GM21717 (cell line): ENCODE measurements around the gene TNXB.
"Not testable (repeated sequence)": the region's sequence is repeated elsewhere in the genome, so short reads cannot be mapped to it uniquely, and the experiment has no call there.

Experiments
- ATAC-seq: cut with Tn5 transposase; IDR thresholded peaks from one replicate; pipeline ENCODE4 v1.9.1; 2021; ENCODE audit warnings: mild to moderate bottlenecking, moderate library complexity; ENCODE audit not compliant: unreplicated experiment

Gene TNXB

DNA sequence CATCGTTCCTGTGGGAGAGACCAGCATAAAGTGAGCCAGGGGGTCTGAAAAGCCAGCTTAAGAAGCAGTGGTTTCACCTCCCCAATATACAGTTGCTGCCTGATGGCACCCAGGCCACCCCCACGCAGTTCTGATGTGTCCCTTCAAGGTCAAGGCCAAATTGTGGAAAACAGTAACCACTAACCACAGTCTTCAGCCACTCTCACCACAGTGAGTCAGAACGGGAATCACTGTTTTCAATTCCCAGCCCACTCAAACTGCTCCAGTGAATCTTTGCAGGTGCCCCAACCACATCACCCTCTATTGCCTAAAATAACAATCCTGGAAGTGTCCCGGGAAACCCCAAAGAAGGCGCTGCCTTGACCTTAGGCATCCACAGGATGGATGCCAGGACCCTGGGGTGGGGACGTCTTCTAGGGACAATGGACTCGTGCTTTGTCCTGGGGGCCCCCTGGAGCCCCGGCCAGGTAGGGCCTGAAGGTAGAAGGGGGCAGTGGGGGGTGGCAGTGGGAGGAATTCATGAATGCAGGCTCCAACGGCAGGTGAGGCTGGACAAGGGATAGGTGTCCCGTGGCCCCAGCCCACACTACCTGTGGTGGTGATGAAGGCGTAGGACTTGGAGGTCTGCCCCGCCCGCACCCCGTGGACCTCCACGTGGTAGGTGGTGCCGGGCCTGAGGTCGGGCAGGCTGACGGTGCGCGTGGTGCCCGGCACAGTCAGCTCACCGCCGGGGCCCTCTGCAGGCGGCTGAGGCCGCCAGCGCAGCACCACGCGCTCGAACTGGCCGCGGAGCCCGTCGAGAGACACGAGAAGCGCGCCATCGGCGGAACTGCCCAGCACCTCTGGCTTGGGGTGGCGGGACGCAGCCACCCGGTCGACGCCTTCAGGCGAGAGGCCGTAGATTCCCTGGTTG is 22.2 kb downstream of the TNXB start:
- ATAC-seq = no peak

DNA sequence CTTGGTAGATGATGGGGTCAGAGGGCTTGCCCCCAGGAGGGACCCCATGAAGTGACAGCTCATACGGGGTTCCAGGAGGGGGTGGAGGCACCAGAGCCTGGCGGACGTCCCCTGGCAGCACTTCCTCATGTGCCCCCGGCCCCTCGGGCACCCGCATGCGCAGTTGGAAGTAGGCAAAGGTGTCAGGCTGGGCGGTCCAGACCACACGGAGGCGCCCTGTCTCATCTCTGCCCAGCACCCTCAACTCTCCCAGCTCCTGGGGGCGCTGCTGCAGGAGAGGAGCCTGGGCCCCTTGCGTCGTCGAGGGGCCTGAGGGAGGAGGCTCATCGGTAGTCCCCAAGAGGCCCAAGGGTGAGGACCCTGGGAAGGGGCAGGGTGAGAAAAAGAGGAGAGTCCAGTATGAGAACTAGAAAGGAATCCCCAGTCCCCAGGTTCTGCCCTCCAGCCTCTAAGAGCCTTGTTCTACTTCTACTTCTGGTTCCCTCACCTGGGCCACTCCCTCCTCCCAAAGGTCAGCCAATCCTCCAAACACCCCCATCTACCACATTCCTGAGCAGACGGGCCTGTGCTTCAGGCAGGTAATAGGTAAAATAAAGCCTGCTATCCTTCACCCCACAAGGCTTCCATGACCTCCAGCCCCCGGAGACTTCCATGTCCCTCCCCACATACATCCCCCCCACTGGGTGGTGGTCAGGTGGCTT is 23.2 kb downstream of the TNXB start:
- ATAC-seq = no peak

DNA sequence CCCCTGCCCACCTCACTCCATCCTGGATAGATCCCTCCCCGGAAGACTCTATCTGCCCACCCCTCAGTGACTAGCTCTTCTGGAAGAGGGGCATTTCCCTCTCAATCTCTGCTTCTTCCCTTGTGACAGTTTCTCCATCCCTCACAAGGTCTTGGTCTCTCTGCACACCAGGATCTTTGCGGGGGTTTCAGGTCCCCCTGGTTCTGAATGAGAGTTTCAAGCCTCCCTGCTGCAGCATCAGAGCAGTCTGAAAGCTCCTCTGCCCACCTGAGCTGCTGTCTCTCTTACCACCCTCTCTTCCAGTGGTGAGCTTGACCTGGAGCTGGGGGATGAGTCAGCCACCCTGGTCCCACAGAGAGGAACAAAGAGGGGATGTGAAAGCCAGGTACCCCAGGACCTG is 24.4 kb downstream of the TNXB start:
- no peak for ATAC-seq

DNA sequence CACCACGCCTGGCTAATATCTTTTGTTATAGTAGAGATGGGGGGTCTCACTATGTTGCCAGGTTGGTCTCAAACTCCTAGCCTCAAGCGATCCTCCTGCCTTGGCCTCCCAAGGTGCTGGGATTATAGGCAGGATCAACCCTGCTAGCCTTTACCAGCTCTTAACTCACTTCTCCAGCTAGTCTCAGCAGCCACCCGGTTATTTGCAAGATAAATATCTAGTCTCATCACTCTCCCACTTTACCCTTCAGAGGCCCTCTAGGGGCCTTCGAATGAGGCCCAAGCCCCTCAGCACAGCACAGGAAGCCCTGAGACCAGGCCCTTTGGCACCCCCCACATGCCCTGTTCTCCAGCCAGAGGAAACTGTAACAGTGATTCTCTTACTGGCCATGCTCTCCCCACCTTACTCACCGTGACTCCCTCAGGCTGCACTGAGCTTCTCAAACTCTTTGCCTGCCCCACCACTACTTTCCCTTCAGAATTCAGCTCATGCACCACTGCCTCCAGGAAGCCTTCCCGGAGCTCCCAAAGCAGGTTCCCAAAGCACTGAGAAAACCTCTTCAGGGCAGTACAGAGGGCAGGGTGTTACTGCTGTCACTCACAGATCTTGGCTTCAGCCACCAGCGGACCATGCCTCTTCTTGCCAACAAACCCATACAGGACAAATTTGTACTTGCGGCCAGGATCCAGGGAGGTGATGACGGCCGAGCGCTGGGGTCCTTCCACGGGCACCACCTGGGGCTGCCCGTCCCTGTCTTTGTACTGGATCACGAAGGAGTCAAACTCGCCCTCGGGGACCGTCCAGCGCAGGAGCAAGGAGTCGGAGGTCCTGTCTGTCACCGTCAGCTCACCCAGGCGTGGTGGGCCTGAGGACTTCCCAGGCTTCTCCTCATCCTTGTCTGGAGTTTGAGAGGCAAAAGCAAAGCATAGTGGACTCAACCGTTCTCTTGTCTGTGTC is 25.0 kb downstream of the TNXB start:
- no peak for ATAC-seq

DNA sequence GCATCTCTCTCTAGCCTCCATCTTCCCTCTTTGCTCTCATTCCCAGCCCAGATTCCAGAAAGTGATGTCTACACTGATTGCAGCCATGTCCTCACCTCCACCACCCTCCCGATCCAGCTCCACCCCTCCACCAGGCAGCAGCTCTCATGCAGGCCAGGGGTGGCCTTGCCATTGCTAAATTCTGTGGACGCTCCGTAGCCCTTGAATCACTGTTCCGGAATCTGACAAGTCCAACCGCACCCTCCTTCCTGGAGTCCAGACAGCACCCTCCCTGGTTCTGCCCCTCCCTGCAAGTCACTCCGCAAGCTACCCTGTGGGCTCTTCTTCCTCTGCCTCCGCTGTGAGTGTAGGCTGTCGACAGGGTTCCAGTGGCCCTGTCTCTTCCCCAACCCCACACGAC is 26.2 kb downstream of the TNXB start:
- ATAC-seq = no peak

DNA sequence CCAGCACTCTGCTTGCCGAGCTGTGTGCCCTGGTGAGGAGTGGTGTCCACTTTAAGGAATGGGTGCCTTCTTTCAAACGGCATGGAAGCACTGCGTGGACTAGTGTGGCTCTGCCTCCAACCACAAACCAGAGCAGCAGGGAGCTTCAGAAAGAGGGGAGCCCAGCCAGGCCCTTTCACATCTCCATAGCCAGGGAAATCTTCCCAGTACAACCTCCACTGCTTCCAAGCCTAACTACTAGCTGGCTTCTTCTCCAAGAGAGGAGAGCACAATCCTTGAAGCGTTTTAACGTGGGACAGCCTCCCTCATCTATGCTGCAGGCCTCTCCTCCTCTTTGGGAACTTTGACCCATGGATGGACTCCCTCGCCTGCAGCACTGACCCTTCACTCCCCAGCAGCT is 26.7 kb downstream of the TNXB start:
- ATAC-seq = no peak

DNA sequence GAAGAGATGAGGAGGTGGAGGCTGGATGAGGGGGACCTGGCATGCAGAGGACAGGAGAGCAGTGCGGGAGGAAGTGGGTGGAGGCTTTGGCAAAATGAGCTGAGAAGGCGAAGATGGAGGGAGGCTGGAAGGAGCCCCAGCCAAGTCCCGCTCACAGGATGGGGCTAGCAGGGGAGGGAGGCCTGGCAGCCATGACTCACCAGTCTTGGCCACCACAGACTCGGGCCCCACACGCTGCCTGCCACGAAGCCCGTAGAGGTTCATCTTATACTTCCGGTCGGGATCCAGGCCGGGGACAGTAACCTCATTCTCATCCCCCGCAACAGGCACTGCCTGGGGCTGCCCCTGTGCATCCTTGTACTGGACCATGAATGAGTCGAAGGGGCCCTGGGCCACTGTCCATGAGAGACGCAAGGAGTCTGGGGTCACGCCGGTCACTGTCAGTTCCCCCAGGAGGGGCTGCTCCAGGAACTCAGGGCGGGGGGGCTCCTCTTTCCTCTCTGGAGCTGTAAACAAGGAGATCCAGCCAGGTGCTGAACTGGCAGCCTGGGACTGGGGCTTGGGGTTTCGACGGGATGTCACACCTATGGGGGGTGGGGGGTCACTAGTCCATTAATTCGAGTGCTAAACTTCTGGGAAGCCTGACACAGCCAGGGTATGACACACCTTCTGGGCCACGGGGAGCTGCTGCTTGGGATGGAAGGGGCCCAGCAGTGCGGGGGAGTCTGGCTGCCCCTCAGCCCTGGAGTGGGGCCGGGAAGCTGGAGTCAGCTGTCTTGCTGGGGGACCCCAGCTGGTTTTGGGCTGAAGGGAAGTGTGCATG is 27.8 kb downstream of the TNXB start:
- ATAC-seq = no peak

DNA sequence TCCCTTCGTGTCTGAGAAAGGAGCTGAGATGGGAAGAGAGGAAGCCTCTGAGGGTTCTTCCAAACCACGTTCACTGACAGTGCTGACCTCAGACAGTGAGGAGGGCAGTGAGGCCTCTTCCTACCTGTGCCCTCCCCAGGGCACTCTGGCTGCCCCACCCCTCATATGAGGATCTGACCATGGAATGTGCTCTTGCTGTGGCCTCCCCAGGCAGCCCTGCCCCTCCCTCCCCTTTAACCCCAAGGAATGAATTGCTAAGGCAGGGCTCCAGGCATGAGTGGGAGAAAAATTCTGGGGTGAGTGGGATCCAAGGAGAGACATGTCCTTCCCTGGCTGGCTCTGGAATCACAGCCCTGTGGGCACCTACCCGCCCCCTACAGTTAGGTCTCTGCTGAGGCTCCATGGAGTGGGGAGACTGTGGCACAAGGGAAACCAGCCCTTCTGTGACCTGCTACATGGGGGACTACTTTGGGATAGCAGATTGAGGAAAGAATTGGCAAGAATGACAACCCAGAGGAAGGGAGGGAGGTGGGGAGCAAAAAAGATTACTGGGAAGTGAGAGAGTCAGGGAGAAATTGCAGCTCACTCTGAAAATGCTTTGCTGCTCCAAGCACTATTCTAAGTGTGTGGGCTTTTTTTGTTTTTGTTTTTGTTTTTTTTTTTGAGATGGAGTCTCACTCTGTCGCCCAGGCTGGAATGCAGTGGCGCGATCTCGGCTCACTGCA is 29.4 kb downstream of the TNXB start:
- no peak for ATAC-seq

DNA sequence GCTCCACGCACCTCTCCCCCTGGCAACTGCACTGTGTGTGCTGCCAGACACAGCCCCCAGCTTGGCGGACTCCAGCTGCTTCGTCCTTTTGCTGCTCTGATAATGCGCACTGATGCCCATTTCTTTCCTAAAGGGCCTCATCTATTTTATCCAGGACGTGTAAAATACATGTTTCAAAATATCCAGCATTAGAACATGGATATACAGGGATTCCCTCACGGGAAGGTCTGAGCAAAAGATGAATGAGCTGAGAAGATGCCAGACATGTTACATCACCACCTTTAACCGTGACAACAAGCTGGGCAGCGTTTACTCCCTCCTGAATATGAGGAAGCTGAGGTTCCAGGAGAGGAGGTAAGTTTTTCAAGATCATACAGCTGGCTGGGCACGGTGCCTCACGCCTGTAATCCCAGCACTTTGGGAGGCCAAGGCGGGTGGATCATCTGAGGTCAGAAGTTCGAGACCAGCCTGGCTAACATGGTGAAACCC is 32.8 kb downstream of the TNXB start:
- ATAC-seq = no peak

DNA sequence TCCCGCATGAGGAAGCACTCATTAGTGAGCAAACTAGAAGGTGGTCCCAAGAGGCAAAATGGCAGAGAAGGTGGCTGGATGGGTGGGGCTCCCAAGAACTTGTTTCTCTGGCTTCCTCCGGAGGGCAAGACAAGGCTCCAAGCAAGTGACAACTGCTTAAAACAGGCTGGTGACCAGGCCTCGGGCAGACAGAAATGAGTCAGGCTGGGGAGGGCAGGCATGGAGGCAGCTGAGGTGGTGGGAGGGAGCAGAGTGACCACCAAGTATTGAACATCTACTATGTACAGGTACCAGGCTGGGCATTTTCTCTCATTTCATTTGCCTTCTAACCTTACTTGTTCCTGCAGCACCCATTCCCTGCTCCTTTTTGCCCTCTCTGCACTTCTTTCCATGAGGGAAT is 33.4 kb downstream of the TNXB start:
- no peak for ATAC-seq

DNA sequence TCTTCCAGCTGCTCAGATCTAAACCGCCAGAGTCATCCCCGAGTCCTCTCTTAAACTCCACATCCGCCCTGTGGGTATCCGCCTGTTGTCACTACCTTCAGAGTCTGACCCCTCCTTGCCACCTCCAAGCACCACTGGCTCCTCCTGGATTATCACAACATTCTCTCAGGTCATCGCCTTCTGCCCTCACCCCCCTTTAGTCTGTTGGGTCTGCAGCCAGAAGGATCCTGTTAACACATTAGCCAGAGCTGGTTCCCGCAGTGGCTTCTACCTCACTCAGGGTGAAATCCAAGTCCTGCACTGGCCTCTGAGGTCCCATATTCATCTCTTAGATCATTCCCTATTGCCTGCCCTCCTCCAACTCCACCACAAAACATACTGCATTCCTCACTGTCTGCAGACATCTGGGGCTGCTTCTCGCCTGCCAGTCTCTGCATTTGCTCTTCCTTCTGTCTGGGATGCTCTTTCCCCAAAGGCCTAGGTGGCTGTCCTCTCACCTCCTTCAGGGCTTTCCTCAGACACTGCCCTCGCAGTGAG is 34.1 kb downstream of the TNXB start:
- ATAC-seq = no peak

DNA sequence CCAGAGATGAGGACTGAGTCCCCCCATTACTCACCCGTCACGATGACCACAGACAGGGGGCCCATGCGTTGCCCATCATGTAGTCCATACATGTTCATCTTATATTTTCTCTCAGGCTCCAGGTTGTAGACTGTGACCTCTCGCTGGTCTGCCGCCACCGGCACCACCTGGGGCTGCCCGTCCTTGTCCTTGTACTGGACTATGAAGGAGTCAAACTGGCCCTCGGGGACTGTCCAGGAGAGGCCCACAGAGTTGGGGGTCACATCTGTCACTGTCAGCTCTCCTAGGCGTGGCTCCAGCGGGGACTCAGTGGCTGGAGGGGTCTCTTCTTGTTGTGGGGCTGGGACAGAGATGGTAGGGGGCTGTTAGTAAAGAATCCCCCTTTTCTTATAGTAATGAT is 35.5 kb downstream of the TNXB start:
- no peak for ATAC-seq

DNA sequence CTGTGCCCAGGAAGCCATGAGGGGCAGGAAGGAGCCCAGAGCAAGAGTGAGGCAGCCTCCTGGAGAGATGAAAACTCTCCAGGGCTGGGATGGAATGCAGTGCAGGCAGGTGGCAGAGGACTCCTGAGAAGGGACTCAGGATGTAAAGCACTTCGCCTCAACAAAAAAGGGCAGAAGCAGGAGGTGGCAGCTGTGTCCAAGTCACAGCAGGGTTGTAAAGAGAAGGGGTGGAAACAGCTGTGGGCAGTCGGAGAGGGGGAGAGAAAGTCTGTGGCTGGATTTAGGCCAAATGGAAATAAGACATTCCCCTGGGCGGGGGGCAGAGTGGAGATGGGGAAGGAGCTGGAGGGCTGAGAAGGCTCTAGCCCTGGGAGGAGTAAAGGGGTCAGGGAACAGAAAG is 36.0 kb downstream of the TNXB start:
- no peak for ATAC-seq

DNA sequence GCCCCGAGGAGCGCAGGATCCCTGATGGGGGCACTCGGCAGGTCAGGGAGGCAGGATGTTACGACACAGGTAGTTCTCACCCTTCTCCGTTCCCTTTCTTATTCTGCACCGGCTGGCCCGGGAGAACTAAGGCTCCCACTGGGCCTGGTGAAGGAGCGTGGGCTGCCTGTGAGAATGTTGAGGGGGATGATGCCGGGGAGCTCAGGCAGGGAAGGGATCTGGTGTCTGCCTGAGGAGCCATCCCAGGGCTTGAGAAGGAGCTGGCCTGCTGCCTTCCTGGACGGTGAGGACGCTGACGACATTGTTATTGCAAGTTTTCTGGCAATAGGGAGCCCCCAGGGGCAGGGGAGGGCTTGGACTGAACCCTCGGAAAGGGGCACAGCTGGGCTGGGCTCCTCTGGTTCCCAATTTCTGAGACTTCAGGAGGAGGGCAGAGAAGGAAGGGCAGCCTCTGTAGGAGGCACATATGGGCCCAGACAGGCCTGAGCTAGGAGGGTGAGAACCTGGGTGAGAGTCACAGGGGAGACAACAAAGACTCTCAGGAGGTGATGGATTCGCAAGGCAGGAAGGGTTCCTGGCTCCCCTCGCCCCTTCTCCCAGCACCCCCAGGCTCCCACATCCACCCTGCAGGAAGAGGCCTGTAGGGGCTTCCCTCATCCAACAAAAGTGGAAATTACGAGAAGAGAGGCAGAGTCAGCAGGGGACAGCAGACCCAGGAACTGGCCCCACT is 38.2 kb downstream of the TNXB start:
- no peak for ATAC-seq

DNA sequence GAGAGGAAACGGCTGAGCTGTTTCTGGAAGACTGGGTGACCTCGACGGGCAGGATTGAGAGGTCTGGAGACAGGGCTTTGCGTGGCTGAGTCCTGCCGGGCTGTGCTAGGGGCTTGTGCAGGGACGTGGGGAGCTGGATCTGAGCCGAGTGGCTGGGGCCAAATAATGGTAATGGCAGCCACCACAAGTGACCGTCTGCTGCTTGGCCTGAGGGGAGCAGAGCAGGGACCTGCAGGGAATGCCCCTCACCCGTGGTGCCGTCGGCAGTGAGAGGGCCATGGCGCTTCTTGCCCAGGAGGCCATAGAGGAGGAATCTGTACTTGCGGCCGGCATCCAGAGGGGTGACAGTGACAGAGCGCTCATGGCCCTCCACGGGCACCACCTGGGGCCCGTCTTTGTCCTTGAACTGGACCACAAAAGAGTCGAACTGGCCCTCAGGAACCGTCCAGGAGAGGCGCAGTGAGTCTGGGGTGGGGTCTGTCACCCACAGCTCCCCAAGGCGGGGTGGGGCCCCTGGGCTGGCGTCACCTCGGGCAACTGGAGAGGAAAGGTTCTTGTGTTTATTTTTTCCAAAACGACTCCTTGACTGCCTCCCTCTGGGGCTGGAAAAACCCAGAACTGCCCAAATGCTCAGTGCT is 39.1 kb downstream of the TNXB start:
- no peak for ATAC-seq

DNA sequence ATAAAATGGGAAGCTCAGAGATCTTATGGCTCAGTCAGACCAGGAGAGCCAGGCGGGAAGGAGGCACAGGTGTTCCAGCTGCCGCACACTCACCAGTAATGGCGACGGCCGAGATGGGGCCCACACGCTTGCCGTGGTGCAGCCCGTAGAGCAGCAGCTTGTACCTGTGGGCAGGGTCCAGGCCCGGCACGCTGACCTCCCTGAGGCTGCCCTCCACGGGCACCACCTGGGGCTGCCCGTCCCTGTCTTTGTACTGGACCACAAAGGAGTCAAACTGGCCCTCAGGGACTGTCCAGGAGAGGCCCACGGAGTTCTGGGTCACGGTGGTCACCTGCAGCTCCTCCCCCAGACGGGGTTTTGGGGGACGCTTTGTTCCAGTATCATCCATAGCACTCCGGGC is 39.7 kb downstream of the TNXB start:
- ATAC-seq = no peak

DNA sequence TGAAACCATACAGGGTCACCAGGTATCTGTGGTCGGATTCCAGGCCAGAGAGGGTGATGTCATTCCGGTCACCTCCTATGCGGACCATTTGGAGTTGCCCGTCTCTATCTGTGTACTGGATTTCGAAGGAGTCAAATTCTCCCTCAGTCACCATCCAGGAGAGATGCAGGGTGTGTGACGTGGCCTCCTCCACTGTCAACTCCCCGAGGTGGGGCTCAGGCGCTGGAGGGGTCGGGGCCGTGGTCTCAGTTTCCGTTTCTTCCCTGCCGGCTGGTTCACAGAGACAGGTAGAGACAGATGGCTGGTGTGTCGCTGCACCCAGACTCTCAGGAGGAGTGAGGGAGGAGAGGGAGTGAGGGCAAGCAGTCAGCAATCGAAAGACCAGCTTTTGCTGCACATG is 40.3 kb downstream of the TNXB start:
- no peak for ATAC-seq

DNA sequence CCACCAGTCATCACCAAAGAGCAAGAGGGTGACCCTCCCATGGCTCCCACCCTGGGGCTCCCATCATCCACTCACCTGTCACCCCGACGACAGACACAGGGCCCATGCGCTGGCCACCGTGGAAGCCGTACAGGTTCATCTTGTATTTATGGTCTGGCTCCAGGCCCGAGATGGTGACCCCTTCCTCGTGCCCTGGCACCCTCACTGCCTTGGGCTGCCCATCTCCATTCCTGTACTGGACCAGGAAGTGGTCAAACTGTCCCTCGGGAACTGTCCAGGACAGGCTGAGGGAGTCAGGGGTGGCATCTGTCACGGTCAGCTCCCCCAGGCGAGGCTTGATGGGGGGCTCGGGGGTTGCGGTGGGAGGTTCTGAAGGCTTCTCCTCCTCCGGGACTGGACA is 40.8 kb downstream of the TNXB start:
- not testable (repeated sequence) for ATAC-seq
